Dermis microvascular lymphatic vessel endothelial cell (primary cell): ENCODE data around the gene MYO9B. TPM values are rescaled to one million over a fixed set of nuclear protein-coding genes. Genes with fewer than 3 reads are reported as not detected.

Experiments used
- DNase-seq, 2 donors: peaks; one replicate each; pipeline versions ENCODE4 v3.0.0 to v3.0.0-alpha.2; 2010; ENCODE audit warnings: low read depth in 2 of 2
- total RNA-seq: library from RNA; depleted of rRNA; stranded (reverse); fragments of >200 nt; gene quantifications from 2 replicates; pipeline ENCODE4 v1.2.1, GENCODE V29; 2014

MYO9B gene
- total RNA-seq, 1 donor from 2014 or later: 27.1 TPM

DNA sequence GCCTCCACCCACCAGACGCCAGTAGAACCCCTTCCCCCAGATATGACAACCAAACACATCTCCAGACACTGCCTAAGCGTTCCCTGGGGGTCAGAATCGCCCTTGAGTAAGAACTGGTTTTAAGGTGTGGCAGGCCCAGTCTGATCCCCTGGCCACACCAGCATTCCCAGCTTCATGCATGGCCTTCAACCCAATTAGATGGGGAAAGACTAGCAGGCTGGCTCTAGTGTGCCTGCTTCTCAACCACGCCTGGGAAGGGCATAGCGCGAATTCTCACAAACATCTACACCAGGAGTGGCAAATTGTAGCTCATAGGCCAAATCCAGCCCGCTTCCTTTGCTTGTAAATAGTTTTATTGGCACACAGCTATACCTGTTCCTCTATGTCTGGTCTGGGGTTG lies 13.9 kb upstream of the MYO9B start:
- no peak for DNase-seq

DNA sequence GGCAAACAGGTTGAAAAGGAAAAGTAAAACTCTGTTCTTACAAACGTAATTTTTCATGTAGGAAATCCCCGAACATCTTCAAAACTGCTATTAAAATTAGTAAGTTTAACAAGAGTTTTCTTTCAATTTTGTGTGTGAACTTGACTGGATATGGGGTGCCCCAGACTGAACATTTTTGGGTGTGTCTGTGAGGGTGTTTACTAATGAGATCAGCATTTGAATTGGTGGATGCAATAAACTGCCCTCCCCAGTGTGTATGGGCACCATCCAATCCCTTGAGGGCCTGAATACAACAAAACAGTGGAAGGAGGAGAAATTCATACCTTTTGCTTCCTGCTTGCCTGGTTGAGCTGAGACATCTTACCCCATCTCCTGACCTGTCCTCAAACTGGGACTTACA lies 12.1 kb upstream of the MYO9B start:
- no peak for DNase-seq

GRCh38 chr19:17069193-17069592 lies 6.4 kb upstream of the MYO9B start:
- DNase-seq: no peak

DNA sequence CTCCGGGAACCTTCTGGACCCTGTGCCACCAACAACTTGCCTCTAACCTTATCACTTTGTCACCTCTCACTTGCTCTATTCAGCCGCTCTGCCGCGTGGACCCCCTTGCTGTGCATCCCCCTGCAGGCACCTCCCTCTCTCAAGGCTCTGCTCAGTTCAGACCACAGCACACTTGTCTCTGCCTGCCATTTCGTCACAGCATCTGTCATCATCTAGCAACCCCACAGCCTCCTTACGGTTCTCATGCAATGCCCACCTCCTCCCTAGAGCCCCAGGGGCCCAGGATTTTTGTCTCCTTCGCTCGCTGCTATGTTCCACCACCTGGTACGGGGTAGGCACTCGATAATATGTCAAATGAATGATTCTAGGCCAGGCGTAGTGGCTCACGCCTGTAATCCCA lies 5.2 kb upstream of the MYO9B start:
- no peak for DNase-seq

DNA sequence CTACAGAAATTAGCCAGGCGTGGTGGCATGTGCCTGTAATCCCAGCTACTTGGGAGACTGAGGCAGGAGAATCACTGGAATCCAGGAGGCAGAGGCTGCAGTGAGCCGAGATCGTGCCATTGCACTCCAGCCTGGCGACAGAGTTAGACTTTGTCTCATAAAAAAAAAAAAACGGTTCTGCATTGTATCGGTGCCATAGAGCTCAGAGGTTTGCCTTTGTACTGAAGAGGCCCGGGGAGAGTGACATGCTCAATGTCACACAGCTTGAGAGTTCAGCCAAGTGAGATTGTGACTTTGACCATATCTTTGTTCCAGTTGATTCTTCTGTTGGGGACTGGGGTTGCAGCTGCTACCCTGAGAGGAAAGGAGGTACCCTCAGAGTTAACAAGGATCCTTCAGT lies 4.7 kb upstream of the MYO9B start:
- no peak for DNase-seq

DNA sequence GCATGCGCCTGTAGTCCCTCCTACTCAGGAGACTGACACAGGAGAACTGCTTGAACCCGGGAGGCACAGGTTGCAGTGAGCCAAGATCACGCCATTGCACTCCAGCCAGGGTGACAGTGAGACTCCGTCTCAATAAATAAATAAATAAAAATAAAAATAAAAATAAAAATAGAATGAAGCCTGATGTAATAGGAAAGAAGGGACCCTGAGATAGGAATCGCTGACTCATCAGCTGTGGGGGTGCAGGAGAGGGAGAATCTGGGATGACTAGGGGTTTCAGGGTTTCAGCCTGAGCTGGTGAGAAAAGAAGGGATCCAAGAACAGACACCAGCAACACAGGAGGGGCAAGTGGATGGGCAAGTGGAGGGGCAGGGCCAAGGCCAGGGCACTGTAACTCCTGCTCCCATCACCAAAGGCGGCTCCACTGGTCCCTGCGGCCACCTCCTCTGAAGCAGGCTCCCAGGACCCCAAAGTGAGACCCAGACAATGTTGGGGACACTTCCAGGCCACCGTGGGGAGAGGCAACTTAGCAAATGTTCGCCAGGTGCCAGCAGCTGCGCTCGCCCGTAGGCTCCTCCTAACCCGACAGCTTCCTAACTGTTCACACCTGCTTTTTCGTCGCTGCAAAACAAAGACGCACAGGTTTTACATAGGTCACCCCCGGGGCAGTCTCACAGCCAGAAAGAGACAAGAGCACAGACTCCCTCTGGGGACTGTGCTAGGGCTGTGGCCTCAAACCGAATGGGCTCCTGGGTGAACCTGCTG lies 1.5 kb upstream of the MYO9B start:
- DNase-seq: no peak

- DNase-seq: no peak
Measured at GRCh38 chr19:17074634-17075034, 943 bp upstream of the MYO9B start.

GRCh38 chr19:17075864-17076542 lies 426 bp downstream of the MYO9B start:
- peak in 1 of 2 donors; percentile 57 for DNase-seq

DNA sequence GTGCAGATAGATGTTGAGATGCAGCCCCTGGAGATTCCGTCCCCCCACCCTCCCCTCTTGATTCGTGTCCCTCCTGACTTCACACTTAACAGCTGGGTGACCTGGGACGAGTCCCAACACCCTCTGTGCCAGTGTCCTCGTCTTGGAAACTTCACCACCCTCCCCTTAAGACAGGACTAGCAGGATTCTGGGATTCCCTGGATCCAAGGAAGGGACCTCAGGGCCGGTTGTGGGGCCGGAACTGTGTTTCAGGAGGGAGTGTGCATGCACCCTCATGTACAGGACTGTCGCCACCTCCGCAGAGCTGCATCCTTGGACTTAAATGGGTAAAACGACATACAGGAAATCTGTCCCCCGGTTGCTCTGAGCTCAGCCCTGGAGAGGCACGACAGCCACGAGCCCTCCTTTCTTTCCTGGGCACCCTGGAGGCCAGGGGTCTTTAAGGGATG lies 990 bp downstream of the MYO9B start:
- DNase-seq: peak in 1 of 2 donors; percentile 34

DNA sequence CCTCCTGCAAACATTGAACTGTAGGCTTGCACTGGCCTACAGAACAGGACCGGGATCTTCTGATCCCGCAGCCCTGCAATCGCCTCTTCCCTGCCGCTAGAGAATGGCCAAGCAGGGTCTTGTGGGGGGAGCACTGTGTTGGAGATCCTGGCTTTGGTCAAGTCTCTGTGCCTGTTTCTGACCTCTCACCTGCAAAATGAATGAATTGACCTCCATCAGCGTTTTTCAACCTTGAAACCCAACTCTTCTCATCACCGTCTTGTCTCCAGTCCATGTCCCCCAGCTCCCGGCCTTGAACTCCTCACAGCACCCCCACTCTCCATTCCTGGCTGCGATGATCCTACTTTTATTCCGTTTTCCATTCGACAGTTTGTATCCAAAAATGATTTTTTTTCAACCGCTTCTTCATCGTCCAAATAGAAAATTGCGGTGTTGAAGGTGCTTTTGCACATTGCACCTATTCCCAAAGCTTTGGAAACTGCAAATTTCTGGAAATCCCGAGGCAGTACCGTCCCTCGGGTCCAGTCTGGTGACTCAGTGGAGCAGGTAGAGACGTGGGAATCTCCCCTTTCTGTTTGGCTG lies 2.0 kb downstream of the MYO9B start:
- DNase-seq: no peak

DNA sequence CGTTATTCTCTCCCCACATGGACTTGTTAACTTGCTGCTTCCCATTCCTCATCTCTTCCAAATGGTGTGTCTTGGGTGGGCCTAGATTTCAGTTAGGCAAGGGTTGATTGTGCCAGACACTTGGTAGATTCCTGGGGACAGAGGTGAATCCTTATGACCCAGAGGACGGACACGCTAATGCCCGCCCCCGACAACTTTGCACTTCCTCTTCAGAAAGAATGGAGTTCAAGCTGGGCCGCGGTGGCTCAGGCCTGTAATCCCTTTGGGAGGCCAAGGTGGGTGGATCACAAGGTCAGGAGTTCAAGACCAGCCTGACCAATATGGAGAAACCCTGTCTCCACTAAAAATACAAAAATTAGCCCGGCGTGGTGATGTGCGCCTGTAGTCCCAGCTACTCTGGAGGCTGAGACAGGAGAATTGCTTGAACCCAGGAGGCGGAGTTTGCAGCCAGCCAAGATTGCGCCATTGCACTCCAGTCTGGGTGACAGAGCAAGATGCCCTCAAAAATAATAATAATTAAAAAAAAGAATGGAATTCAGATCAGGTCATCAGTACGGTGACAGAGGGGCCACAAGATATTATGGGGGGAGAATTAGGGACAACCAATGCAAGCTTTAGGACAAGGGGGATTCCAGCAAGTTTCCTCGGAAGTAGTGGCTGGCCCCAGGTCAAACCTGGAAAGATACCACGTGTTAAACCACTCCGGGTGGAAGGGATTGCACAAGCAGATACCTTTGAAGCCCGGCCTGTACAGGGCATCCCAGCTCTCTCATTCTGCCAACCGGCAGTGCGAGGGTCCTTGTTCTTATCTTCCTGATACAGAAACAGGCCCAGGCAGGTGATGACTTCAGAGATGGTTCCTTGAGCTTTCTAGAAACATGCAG lies 2.7 kb downstream of the MYO9B start:
- no peak for DNase-seq

- no peak for DNase-seq
Measured at GRCh38 chr19:17078920-17079709, 3.5 kb downstream of the MYO9B start.

DNA sequence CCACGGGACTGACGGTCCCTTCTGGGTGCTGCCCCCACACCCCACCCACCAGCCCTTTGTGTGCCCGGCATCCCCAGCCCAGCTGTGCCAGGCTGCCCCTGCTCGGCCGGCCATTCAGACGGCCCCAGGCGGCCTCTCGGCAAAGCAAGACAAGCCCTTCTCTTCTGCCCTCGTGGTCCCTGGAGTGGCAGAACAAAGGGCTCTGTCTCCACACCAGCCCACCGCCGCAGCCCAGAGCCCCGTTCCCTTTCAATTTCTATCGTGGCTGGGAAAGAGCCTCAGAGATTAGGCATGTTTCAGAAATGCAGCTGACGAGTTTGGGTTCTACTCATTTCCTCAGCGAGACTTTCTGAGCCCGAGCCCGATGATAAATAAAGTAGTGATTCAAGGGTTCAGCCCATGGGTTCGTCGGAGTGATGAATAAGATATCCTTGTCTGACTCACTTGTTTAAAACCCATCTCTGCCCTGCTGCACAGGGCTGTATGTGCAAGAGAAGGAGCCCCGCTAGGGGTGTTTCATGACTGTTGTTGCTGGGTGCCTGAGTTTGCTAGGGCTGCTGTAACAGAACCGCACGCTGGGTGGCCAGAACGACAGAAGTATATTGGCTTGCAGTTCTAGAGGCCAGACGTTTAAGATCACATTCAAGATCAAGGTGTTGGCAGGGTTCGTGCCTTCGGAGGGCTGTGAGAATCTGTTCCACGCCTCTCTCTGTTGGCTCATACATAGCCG lies 4.3 kb downstream of the MYO9B start:
- peak in 1 of 2 donors; percentile 91 for DNase-seq

GRCh38 chr19:17080440-17080801 lies 4.8 kb downstream of the MYO9B start:
- DNase-seq: no peak

- DNase-seq: no peak
Measured at GRCh38 chr19:17081672-17082630, 6.4 kb downstream of the MYO9B start.

GRCh38 chr19:17086120-17086519 lies 10.5 kb downstream of the MYO9B start:
- DNase-seq: no peak

DNA sequence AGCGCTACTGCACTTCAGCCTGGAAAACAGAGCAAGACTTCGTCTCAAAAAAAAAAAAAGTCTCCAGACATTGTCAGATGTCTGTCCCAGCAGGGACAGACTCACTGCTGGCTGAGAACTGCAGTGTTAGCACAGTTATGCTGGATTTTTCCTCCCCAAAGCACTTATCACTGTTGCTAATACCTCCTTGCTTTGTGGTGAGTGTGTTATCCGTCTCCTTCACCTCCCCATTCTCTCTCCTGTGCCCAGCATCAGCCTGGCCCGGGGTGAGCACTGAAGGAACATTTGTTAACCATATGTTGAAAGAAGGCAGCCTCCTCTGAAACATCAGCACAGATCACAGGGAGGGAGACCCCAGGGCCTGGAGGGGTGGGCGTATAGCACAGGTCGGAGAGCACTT lies 11.3 kb downstream of the MYO9B start:
- DNase-seq: no peak

DNA sequence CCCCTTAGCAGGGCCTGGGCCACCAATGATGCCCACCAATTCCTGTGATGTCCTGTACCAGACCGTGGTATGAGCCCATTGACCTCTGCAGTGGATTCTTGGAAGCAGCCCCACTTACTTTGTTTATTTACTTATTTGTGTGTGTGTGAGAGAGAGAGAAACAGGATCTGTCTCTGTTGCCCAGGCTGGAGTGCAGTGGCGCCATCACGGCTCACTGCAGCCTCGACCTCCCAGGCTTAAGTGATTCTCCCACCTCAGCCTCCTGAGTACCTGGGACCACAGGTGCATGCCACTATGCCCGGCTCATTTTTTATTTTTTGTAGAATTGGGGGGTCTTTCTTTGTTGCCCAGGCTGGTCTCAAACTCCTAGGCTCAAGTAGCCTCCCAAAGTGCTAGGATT lies 13.0 kb downstream of the MYO9B start:
- no peak for DNase-seq

- DNase-seq: peak in 1 of 2 donors; percentile 68
Measured at GRCh38 chr19:17090583-17090982, 15.0 kb downstream of the MYO9B start.
